Nephron progenitor cell (in vitro differentiated cells): Measurements from ENCODE around the gene SOD3.

Experiments
- DNase-seq: peaks from one replicate; pipeline ENCODE4 v3.0.0; 2021
- H3K27ac Mint-ChIP-seq: 2 replicates; pipeline ENCODE4 v1.8.0; 2021; ENCODE audit warnings: mild to moderate bottlenecking, moderate library complexity, mixed read lengths
- H3K27me3 Mint-ChIP-seq: 2 replicates; pipeline ENCODE4 v1.8.0; 2021; ENCODE audit warnings: mild to moderate bottlenecking, low read depth, mixed read lengths; ENCODE audit not compliant: poor library complexity
- H3K36me3 Mint-ChIP-seq: 2 replicates; pipeline ENCODE4 v1.8.0; 2021; ENCODE audit warnings: low read depth, mixed read lengths
- H3K4me1 Mint-ChIP-seq: 2 replicates; pipeline ENCODE4 v1.8.0; 2021; ENCODE audit warnings: mixed read lengths
- H3K4me3 Mint-ChIP-seq: 2 replicates; pipeline ENCODE4 v1.8.0; 2021; ENCODE audit warnings: mild to moderate bottlenecking, moderate library complexity, mixed read lengths
- H3K9me3 Mint-ChIP-seq: 2 replicates; pipeline ENCODE4 v1.8.0; 2021; ENCODE audit warnings: mild to moderate bottlenecking, moderate library complexity, mixed read lengths
- TF ChIP-seq, protein P1 (sequence below): fragments of 200-600 bp; sonication (generic); IDR thresholded peaks from 2 replicates; pipeline ENCODE4 v1.5.0; 2021; ENCODE audit warnings: antibody characterized with exemption

SOD3 gene

DNA sequence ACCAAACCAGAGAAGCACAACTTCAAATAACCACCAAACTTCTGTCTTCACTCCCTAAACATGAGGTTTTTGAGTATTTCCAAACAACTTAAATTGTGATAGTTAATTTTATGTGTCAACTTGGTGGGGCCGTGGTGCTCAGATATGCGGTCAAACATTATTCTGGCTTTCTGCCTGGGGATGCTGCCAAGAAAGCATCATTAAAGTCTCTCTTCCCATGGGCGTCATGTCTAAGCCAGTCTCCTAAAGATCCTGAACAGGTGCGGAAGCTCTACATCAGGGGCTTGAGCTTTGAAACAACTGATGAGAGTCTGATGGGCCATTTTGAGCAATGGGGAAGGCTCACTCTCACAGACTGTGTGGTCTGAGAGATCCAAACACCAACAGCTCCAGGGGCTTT lies 24.1 kb upstream of the SOD3 start:
- DNase-seq = no peak
- no peaks in the 10 kb centered on the region for H3K36me3 Mint-ChIP-seq
- peaks cover 14% of the 10 kb centered on the region for H3K27me3 Mint-ChIP-seq
- TF ChIP-seq, protein P1, sequence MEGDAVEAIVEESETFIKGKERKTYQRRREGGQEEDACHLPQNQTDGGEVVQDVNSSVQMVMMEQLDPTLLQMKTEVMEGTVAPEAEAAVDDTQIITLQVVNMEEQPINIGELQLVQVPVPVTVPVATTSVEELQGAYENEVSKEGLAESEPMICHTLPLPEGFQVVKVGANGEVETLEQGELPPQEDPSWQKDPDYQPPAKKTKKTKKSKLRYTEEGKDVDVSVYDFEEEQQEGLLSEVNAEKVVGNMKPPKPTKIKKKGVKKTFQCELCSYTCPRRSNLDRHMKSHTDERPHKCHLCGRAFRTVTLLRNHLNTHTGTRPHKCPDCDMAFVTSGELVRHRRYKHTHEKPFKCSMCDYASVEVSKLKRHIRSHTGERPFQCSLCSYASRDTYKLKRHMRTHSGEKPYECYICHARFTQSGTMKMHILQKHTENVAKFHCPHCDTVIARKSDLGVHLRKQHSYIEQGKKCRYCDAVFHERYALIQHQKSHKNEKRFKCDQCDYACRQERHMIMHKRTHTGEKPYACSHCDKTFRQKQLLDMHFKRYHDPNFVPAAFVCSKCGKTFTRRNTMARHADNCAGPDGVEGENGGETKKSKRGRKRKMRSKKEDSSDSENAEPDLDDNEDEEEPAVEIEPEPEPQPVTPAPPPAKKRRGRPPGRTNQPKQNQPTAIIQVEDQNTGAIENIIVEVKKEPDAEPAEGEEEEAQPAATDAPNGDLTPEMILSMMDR = no peak
- H3K27ac Mint-ChIP-seq = no peak overlapping the region
- peaks cover 4% of the 10 kb centered on the region for H3K4me1 Mint-ChIP-seq
- H3K4me3 Mint-ChIP-seq = no peak overlapping the region
- peaks cover 4% of the 10 kb centered on the region for H3K9me3 Mint-ChIP-seq

DNA sequence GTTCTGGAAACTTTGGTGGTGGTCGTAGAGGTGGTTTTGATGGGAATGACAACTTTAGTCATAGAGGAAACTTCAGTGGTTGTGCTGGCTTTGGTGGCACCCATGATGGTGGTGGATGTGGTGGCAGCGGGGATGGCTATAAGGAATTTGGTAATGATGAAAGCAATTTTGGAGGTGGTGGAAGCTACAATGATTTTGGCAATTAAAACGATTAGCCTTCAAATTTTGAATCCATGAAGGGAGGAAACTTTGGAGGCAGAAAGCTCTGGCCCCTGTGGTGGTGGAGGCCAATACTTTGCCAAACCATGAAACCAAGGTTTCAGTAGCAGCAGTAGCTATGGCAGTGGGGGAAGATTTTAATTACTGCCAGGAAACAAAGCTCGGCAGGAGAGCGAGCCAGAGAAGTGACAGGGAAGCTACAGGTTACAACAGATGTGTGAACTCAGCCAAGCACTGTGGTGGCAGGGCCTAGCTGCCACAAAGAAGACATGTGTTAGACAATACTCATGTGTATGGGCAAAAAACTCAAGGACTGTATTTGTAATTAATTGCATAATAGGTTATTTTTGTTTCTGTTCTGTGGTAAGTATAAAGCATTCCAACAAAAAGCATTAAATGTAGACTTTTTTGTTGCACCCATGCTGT lies 23.2 kb upstream of the SOD3 start:
- no peak for DNase-seq
- no peak overlapping the region for H3K4me3 Mint-ChIP-seq
- peaks cover 4% of the 10 kb centered on the region for H3K4me1 Mint-ChIP-seq
- no peak overlapping the region for H3K27ac Mint-ChIP-seq
- H3K36me3 Mint-ChIP-seq = no peaks in the 10 kb centered on the region
- peaks cover 17% of the 10 kb centered on the region for H3K27me3 Mint-ChIP-seq
- TF ChIP-seq, protein P1 = no peak
- no peaks in the 10 kb centered on the region for H3K9me3 Mint-ChIP-seq

GRCh38 chr4:24772952-24773351 lies 22.4 kb upstream of the SOD3 start:
- H3K4me3 Mint-ChIP-seq = no peak overlapping the region
- peaks cover 17% of the 10 kb centered on the region for H3K27me3 Mint-ChIP-seq
- H3K36me3 Mint-ChIP-seq = no peaks in the 10 kb centered on the region
- no peak overlapping the region for H3K27ac Mint-ChIP-seq
- DNase-seq = no peak
- no peaks in the 10 kb centered on the region for H3K9me3 Mint-ChIP-seq
- H3K4me1 Mint-ChIP-seq = peaks cover 8% of the 10 kb centered on the region
- TF ChIP-seq, protein P1 = no peak

DNA sequence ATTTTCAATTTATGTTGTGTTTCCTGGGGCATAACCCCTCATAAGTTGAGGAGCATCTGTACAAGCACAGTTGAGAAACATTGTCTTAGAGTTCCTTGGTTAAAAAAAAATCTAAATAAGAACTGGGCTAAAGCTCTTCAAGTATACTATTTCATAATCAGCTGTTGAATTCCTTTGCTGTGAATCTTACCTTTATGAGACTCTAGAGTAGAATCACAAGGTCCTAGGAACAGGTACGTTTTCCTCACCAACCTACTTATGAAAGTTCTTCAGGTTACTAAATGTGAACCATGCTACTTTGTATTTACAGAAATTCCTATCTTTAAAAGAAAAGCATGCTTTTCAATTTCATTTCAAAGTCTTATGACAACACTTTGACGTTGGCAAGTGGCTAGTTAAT lies 20.9 kb upstream of the SOD3 start:
- TF ChIP-seq, protein P1 = no peak
- Mint-ChIP-seq H3K4me1 (peaks cover 14% of the 10 kb centered on the region), H3K27me3 (peaks cover 17% of the 10 kb centered on the region), H3K9me3 (no peaks in the 10 kb centered on the region), H3K4me3 (no peak overlapping the region), H3K27ac (no peak overlapping the region), H3K36me3 (no peaks in the 10 kb centered on the region)
- no peak for DNase-seq

GRCh38 chr4:24775032-24775605 lies 20.3 kb upstream of the SOD3 start:
- no peaks in the 10 kb centered on the region for H3K9me3 Mint-ChIP-seq
- TF ChIP-seq, protein P1 = no peak
- H3K36me3 Mint-ChIP-seq = no peaks in the 10 kb centered on the region
- no peak overlapping the region for H3K4me3 Mint-ChIP-seq
- H3K4me1 Mint-ChIP-seq = peaks cover 18% of the 10 kb centered on the region
- H3K27me3 Mint-ChIP-seq = peaks cover 20% of the 10 kb centered on the region
- DNase-seq = no peak
- no peak overlapping the region for H3K27ac Mint-ChIP-seq

- no peaks in the 10 kb centered on the region for H3K36me3 Mint-ChIP-seq
- no peak for DNase-seq
- H3K27me3 Mint-ChIP-seq = peaks cover 22% of the 10 kb centered on the region
- no peak overlapping the region for H3K4me3 Mint-ChIP-seq
- peaks cover 19% of the 10 kb centered on the region for H3K4me1 Mint-ChIP-seq
- no peak overlapping the region for H3K27ac Mint-ChIP-seq
- TF ChIP-seq, protein P1 = no peak
- H3K9me3 Mint-ChIP-seq = no peaks in the 10 kb centered on the region
Measured at GRCh38 chr4:24775750-24776149, 19.6 kb upstream of the SOD3 start.
